Stimulated activated CD8-positive, alpha-beta memory T cell treated with anti-CD3 and anti-CD28 coated beads, Interleukin-2, amount 100 ng/mL, for 1 hour (primary cell): ENCODE data around the gene DGLUCY.
"Not testable (repeated sequence)": the region's sequence is repeated elsewhere in the genome, so short reads cannot be mapped to it uniquely, and the experiment has no call there.

Experiments
- DNase-seq, 2 donors: peaks; one replicate each; pipeline ENCODE4 v3.0.0-alpha.2; 2020; ENCODE audit warnings: low read depth in 2 of 2

The DGLUCY gene

GRCh38 chr14:91257328-91258010 lies 143.6 kb downstream of the DGLUCY start:
- DNase-seq: no peak

GRCh38 chr14:91258011-91258618 lies 144.2 kb downstream of the DGLUCY start:
- DNase-seq: no peak

GRCh38 chr14:91258876-91259275 lies 145.0 kb downstream of the DGLUCY start:
- no peak for DNase-seq

- DNase-seq: no peak
These were observed 147.2 kb downstream of the DGLUCY start for GRCh38 chr14:91261115-91261514.

GRCh38 chr14:91261986-91262549 lies 148.2 kb downstream of the DGLUCY start:
- DNase-seq: no peak

- DNase-seq: no peak
These were observed 149.5 kb downstream of the DGLUCY start for GRCh38 chr14:91263329-91263728.

- no peak for DNase-seq
These were observed 150.6 kb downstream of the DGLUCY start for GRCh38 chr14:91264151-91265150.

- no peak for DNase-seq
These were observed 151.5 kb downstream of the DGLUCY start for GRCh38 chr14:91265404-91265803.

GRCh38 chr14:91266276-91266675 lies 152.4 kb downstream of the DGLUCY start:
- DNase-seq: not testable (repeated sequence)

- no peak for DNase-seq
These were observed 154.1 kb downstream of the DGLUCY start for GRCh38 chr14:91267965-91268437.

- DNase-seq: no peak
These were observed 155.5 kb downstream of the DGLUCY start for GRCh38 chr14:91269076-91269991.

GRCh38 chr14:91270188-91270587 lies 156.3 kb downstream of the DGLUCY start:
- DNase-seq: no peak

GRCh38 chr14:91270619-91271018 lies 156.7 kb downstream of the DGLUCY start:
- no peak for DNase-seq

GRCh38 chr14:91271639-91272038 lies 157.8 kb downstream of the DGLUCY start:
- no peak for DNase-seq

- DNase-seq: no peak
These were observed 158.7 kb downstream of the DGLUCY start for GRCh38 chr14:91272341-91273272.

- DNase-seq: no peak
These were observed 159.5 kb downstream of the DGLUCY start for GRCh38 chr14:91273273-91273884.

GRCh38 chr14:91273885-91274273 lies 160.0 kb downstream of the DGLUCY start:
- no peak for DNase-seq

GRCh38 chr14:91274796-91275195 lies 160.9 kb downstream of the DGLUCY start:
- no peak for DNase-seq
